HG03064 (cell line): ENCODE measurements around the gene MZT2B.
"Not testable (repeated sequence)": the region's sequence is repeated elsewhere in the genome, so short reads cannot be mapped to it uniquely, and the experiment has no call there.

Source experiments
- ATAC-seq: cut with Tn5 transposase; IDR thresholded peaks from one replicate; pipeline ENCODE4 v1.9.1; 2021; ENCODE audit warnings: low read depth; ENCODE audit not compliant: unreplicated experiment

Gene MZT2B, protein sequence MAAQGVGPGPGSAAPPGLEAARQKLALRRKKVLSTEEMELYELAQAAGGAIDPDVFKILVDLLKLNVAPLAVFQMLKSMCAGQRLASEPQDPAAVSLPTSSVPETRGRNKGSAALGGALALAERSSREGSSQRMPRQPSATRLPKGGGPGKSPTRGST

DNA sequence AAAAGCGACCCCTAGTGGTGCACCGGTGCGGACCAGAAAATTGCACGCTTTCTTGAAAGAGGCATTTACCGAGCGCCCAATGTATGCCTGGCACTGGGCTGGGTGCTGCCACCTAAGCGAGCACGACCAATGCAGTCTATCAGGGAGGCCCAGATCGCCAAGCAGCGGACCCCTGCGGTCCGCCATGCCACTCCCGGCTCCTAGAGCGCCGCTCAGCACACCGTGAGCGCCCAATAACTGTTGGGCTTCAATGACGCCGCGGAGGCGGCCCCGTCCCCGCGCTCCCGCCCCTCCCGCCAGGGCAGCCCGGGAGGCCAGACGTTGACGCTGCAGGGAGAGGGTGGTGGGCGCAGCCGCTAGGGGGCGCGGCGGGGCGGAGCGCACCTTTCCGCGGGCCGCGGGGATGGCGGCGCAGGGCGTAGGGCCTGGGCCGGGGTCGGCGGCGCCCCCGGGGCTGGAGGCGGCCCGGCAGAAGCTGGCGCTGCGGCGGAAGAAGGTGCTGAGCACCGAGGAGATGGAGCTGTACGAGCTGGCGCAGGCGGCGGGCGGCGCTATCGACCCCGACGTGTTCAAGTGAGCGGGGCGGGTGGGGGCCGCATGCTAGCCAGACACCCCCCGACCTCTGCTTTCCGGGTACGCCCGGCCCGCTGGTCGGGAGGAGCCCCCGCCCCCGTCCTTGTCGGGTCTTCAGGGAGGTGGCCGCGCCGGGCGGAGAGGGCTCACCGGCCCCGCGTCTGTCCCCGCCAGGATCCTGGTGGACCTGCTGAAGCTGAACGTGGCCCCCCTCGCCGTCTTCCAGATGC, at the start of gene MZT2B:
Gene MZT2B, plus strand, starts transcription at position 383 of the 803 bp plus-strand sequence. Its CDS starts 21 bp downstream, at position 404.
- ATAC-seq: peak; percentile 80

DNA sequence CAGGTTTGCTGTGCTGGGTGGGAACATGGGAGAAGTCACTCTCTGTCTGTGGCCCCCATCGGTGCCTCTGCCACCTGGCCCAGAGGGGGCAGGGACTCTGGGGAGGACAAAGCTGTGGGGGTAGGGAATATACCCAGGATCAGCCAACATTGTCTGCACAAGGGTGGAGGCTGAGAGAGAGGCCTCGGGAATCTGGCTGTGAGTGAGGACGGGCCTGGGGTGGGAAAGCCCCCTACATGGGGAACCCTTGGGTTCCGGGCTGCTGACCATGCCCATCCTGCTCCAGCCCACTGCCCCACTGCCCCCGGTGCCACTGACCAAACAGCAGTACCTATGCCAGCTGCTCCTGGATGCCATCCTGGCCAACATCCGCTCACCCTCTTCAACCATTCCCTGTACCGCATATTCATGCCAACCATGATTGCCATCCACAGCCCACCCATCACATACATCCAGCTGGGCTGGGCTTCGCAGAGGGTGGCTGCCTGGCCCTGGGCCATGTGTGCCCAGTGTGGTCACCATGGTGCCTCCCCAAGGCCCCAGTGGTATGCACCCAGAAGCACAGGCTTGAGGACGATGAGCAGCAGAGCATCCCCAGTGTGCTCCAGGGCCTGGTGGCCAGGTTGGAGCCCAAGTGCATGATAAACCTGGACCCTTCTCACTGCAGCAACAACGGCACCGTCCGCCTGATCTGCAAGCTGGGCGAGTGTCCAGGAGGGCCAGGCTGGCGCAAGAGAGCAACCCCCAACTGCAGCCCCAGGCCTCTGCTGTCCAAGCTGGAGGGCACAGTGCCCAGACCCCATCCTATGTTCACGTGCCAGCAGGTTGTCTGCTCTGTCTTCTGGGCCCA, 46.1 kb upstream of the MZT2B start:
- ATAC-seq: no peak

DNA sequence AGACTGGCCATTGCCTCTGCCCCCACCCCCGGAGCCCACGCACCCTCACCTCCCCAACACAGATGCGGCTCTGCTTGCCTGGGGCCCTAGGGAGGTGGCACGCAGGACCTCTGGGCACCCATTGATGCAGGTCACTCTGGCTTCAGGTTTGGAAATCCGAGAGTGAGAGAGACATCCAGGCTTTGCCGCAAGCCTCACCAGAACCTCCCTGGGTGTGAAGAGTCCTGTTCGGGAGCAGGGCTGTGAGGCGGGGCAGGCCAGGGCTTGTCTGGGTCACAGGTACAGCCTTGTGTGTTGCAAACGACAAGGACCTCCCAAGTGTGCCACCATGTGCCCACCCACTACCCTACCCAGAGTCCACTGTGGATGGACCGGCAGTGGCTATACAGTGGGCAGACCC, 45.5 kb upstream of the MZT2B start:
- ATAC-seq: not testable (repeated sequence)

DNA sequence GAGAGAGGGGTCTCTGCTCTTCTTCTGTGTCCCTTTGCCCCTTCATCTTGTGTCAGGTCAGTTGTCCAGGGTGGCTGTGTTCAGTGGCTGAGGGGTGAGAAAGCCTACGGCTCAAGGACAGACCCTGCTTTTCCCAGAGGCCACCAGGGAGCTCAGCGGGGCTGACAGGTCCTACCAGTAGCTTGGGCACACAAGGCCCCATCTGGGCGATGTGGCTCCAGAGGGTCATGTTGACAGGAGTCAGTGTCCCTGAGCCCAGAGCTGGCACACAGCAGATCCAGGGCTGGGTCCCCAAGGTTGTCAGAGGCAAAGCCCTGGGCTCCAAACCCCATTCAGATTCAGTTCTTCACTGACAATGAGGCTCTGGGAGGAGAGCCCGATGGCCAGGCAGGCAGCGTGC, 44.9 kb upstream of the MZT2B start:
- ATAC-seq: not testable (repeated sequence)

DNA sequence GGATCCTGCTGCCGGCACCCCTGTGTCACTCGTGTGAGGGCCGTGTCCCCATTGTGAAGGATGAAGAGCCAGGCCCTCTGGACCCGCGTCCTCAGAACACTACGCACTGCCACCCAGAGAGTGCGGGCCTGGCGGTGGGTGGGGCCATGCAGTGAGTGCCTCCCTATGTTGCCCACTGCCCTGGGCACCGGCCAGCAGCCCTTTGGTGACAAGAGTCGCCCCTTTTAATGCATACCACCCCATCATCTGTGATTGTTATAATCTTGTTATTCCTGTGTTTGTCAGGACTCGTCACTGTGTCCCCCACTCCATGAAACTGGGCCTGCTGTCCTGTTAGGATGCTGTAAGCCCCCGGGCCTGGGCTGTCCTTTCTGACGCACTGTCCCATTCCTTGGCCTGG, 43.7 kb upstream of the MZT2B start:
- ATAC-seq: not testable (repeated sequence)

DNA sequence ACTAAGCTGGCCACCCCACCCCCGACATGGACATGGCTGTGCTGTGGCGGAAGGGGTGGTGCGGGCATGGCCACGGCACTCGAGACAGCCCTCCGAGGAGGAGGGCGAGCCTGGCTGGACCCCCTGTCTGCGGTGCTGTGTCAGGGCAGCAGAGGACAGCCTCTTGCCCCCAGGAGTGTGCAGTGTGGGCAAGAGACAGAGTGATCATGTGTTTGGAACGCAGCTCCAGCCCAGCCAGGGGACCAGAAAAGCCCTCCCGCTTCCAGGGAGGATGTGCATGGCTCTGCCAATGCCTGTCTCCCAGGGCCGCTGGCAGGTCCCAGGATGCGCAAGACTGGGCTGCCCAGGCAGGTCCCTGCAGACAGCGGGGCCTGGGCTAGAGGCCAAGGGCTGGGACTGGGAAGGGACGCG, 43.2 kb upstream of the MZT2B start:
- not testable (repeated sequence) for ATAC-seq

DNA sequence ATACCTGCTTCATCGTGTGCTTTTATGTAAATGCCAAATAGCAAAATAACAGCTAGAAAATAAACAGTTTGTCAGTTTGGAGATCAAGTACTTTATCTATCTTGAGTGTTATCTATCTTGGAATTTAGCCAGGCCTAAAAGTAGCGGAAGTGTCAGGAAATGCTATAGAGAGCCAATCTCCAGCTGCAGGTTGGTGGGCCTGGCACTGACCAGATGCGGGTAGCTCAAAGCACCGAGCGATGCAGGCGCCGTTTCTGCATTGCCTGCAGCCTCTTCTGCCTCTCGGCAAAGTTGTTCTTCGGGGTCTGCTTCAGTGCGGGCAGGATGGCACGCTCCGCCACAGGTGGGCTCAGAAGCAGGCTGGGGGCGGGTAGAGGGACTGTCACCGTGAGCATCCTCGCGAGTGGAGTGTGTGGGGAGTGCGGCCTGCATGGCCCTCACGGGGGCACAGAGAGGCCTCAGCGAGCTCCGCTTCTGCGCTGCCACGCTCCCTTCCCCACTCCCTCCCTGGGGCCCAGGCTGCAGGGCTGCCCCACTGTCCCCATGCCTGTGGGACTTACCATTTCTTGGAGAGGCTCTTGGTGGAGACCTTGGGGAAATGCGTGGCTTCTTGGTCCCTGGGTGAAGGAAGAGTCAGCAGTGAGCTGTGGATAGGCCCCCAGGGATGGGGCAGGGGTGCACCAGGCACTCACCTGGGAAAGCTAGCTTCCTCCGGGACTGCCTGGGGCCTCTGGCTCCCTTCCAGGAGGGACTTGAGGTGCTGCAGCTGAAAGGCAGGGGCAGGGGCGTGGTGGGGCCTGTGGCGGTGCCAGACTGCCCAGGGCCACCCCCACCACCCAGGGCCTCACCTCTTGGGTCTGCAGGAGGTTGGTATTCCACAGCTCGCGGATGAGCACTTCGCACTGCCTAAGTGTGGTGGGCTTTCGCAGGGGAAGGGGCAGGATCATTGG, 42.5 kb upstream of the MZT2B start:
- ATAC-seq: not testable (repeated sequence)

DNA sequence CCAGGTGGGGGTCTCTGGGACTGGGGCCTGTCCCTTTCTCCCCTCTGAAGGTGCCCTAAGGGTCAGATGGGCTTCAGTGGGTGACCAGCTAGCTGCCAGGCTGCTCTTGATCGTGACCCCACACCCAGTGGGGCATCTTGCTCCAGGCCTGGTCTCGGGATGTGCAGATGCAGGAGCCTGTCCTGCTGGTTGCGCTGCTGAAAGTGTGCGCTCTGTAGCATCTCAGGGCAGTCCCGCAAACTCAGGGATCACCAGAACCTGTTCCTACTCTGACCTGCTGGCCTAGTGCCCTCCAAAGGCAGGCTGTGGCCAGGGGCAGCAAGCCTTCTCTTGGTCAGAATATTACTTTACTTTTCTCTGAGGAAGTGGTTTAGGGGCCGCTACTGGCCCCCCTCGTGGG, 41.5 kb upstream of the MZT2B start:
- ATAC-seq: not testable (repeated sequence)

DNA sequence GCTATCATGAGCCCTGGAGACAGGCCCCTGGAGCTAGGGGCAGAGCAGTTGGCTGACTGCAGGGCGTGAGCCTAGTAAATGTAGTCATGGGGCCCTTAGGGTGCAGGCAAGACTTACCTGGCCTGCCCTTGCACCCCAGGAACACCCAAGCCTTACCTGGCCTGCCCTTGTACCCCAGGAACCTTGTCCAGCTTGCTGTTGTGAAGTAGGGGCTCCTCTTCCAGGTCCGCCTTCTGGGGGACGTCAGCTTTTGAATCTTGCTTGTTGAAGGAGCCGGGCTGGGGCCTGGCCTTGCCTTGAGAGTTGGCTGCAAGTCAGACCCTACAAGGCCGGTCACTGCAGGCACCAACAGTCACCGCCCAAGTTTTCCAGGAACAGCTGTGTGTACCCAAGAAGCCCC, 41.1 kb upstream of the MZT2B start:
- not testable (repeated sequence) for ATAC-seq

DNA sequence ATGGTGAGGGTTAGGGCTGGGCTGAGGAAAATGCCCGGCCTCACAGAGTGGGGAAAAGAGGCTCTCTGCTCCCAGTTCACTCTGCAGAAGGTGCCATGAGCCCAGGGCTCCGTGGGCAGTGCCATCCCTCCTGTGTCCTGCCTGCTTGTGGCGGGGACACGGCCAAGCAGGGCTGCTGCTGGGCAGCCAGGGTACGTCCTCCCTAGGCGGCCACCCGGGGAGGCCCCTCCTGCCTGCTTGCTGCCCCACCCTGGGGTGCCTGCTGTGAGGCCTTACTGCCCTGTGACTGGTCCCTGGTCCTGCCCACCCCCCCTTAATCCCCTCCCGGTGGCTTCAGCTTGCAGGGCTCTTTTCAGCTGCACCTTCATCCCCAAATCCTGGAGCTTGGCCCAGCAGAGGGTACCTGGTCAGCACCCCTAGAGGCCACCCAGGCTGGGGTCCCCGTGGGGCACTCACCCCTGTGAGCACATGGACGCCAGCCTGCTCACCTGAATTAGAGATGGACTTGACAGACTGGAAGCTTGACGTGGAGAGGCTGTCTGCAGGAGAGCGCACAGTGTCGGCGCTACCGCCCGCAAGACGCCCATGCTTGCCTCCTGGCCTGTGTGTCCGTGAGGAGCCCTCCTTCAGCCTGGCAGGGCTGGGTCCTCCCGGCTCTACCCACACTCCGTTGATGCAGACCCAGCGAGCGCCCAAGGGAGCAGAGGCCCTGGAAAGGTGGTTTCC, 40.3 kb upstream of the MZT2B start:
- not testable (repeated sequence) for ATAC-seq

DNA sequence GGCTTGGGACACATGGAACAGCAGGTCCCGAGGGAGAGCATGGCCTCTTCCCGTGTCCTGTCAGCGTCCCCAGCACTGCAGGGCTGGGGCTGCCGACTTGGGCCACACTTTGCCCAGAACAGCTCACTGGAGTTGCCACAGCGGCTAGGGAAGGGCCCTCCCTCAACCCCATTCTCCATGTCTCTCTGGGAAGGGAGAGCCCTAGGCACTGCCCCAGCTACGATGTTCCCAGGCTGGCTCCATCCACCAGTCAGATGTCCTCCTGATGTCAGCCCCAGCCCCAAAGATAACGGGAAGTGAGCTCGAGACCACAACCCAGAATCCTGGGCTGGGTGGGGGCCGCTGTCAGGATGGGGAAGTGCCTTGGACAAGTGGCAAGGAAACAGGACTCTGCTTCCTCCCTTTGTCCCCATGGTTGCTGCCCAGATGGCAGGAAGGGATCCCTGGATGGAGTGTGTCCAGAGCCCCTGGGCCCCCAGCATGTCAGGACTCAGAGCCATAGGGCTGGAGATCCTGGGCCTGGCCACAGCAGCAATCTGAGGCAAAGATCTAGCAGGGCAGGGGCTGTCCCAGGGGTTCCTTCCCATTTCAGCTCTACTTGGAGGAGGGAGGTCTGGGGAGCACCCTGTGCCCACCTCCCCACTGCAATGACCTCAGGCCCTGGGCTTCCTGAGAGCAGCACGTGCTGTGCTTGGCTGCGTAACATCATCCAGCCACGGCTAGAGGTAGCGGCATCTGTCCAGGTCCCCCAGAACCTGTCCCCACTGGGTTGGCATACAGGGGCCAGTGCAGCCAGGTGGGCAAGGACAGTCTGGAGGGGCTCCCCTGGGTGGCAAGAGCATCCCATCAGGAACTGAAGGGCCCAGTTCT, 39.4 kb upstream of the MZT2B start:
- not testable (repeated sequence) for ATAC-seq

DNA sequence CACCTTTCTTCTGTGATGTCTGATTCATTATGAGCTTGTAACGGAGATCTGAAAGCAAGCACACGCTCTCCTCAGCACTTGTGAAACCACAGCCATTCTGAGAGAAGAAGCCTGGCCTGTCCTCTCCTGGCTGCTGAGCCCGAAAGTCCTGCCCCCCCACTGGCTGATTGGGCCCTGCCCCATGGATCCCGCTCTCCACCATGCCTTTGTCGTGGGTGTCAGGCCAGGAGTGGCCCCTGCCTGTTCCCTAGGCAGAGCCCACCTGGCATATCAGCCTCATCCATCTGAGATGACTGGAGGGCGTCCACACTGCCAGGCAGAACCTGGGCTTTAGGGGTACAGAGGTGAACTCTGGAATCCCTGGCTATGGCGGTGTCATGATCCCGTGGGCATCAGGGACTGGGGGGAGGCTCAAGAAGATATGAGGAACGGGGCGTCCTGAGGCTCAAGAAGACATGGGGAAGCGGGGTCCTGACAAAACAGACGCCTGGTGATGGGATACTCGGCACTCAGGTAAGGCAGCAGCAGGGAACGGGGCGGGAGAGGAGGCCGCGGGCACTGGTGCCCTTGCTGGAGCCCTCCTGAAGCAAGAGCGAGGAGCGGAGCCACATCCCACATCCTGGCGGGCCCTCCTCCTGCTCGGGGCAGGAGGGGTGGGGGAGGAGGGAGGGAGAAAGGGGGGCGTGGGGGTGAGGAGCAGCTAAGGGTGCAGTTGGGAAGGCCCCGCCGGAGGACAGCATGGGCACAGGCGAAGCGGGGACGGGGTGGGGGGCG, 38.6 kb upstream of the MZT2B start:
- ATAC-seq: not testable (repeated sequence)

DNA sequence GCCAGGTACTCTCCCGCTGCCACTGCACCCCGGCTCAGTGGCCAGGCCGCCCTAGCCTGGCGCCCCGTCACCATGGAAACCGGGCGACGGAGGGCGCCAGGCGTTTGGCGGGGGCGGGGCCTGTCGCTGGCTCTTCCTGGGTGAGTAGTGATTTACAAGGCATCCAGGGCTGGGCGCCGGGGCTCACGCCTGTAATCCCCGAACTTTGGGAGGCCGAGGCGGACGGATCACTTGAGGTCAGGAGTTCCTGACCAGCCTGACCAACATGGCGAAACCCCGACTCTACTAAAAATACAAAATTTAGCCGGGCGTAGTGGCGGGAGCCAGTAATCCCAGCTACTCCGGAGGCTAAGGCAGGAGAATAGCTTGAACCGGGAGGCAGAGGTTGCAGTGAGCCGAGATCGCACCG, 37.1 kb upstream of the MZT2B start, which contains the start of gene CCDC74B:
Gene CCDC74B, minus strand, starts transcription at position 107 of the 409 bp plus-strand sequence. CDS start 116 bp downstream, outside the sequence.
- peak; percentile 87 for ATAC-seq

DNA sequence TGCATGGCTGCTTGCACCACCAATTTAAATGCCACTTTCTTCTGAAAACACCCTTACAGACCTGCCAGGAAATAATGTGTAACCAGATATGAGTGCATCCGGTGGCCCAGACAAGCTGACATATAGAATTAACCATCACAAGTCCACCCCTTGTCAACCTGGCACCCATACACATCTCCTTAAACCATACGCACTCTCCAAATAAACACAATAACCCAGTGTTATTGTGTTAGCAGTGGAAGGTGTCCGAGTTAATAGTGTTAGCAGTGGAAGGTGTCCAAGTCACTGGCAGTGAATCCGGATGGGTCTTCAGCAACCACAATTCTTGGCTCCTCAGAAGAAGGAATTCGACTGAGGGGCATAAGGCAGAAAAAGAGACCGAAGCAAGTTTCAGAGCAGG, 33.5 kb upstream of the MZT2B start:
- not testable (repeated sequence) for ATAC-seq

DNA sequence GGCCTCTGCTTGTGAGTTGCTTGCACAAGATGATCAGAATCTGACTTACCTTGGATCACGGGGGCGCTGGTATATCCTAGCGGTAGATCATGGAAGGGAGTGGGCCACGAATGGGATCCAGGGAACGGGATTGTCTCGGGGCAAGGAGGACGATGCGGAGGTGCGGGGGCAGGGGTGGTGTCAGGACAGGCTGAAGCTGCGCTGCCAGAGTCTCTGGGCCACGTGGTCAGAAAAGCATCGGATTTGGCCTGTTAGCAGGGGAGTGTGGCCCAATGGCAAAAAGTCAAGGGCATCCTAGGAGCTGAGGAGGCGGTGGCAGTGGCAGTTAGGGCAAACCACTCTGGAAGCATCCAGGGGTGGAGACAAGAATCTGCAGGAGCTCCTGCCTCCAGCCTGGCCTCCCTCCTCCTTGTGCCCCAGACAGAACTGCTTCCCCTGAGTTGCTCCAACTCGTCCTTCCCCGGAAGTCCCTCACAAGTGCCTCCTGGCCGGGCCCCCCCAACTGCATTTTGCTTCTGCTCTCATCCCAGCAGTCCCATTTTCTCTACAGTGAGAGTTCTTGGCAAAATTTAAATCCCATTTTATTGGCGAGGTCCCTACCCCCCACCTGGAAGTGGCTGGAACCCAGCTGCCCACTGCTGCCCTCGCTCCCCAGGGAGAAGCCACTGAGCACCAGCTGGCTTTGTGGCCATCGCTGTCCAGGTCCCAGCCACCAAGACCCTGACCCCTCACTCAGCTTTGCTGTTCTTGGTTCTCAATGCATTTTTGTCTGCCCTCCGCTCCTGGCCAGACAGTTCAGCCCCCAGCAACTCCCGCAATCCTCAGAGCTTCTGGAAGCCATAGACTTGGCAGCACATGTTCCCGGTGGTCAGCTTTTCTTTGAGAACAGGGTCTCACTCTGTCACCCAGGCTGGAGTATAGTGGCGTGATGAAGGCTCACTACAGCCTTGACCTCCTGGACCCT, 31.6 kb upstream of the MZT2B start:
- no peak for ATAC-seq

DNA sequence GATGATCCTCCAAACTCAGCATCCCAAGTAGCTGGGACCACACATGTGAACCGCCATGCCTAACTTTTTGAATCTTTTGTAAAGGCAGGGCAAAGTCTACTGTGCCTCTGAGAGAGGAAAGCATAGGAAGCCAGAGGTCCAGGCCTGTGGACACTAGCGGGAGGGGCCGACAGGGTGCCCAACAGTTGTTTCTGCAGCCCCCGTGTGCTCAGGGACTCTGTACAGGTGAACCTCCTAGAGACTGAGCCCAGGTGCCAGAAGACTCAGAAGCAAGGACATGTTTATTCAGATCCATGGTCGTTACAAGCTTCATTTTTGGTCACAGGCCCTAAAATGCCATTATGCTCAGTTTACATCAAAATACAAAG, 30.9 kb upstream of the MZT2B start:
- ATAC-seq: not testable (repeated sequence)
